GM19035 (cell line): ENCODE results near the gene EFNA5.
A peak's percentile ranks its signal among the peaks of the same experiment; 100 is the strongest.

ENCODE experiments used
- ATAC-seq: cut with Tn5 transposase; IDR thresholded peaks from one replicate; pipeline ENCODE4 v1.9.1; 2021; ENCODE audit not compliant: unreplicated experiment

EFNA5 gene

DNA sequence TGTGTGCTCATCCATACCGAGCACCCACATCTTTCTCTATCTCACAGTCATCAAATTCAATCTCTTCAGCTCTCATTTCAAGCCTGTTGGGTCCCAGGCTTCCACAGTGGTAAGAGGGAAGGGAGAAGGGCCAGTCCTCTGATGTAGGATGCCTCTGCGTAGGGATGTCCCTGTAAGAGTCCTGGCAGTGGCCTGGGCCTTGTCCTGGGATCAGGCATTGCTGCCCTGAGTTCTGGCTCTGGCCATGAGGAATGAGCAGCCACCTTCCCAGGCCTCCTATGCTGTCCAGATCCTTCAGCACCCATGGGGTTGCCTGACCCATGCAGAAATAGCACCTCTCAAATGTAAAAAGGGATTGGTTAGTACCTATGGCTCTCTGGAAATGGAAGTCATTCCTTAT, 121.2 kb downstream of the EFNA5 start:
- no peak for ATAC-seq

DNA sequence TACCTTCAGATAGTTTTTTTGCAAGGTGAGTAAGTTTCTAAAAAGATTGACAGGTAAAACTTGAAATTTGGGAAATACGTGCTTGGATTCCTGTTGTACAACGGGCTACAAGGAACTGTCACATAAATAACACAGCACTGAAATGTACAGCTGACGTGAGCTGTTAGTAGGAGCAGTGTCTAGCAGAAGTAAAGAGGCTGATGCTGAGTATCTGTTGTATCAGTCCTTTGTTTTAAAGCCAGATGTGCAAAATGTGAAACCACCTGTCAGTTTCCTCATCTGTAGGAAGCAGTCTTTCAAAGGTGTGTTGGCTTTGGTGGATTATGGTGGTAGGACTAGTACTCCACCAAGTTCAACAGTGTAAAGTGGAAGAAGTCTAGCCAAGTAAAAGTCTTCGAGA, 122.3 kb downstream of the EFNA5 start:
- ATAC-seq, result no peak

DNA sequence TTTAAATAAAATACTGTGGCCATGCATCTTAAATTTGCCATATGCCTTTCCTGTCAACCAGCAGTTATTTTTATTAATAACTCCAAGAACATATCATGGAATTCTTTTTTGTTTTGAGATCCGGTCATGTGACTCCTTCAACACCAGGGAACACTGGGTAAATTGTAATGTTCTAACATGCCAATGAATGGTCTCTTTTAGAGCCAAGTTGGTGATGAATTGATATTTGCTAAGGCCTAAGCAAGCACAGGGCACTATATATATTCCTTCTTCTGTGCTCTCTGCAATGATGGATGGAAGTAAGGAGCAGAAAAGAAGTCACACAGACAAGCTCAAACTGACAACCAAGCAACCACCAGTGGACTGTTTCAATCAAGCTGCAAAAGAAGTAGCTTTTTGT, 124.0 kb downstream of the EFNA5 start:
- ATAC-seq, result no peak

DNA sequence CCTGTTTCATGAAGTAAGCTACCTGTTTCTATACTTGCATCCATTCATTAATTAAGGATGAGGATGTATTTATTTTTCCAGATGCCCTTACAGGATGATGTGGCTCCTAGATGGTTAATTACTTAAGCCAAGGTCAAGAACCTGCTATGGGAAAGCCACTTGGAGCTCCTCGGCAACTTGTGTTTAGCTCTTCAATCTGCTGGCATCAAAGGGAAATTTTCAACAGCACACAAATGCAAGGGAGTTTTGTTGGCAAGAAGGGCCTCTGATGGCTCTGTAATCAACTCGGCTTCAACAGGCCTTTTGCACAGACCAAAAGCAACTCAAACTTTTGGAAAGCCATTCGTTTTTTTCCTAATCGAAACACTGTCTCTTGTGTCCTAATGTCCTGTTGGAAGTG, 125.3 kb downstream of the EFNA5 start:
- no peak for ATAC-seq

- ATAC-seq, result no peak
Measured at GRCh38 chr5:107544967-107545366, 125.8 kb downstream of the EFNA5 start.

- no peak for ATAC-seq
Measured at GRCh38 chr5:107544476-107544875, 126.3 kb downstream of the EFNA5 start.

DNA sequence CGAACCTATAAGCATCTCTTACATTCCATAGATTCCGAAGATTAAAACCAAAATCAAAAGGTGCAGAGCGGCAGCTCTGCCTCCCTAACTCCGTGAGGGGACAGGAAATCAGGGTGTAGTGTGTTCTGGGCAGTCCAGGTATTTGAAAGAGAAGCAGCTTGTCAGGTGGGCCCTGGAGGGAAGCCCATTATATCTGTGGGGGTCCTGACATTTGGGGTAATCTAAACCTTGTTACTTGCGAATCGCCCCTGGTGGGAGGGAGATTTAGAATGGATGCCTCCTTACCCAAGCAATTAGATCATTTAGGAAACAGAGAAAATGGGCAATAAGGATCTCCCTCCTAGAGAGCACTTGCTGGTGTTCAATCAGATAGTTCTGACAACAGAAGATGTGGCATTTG, 126.9 kb downstream of the EFNA5 start:
- no peak for ATAC-seq

GRCh38 chr5:107542831-107543231, 127.9 kb downstream of the EFNA5 start:
- no peak for ATAC-seq

- ATAC-seq, result no peak
Measured at GRCh38 chr5:107542428-107542827, 128.3 kb downstream of the EFNA5 start.

- ATAC-seq, result peak; percentile 45
Measured at GRCh38 chr5:107541400-107541799, 129.3 kb downstream of the EFNA5 start.

DNA sequence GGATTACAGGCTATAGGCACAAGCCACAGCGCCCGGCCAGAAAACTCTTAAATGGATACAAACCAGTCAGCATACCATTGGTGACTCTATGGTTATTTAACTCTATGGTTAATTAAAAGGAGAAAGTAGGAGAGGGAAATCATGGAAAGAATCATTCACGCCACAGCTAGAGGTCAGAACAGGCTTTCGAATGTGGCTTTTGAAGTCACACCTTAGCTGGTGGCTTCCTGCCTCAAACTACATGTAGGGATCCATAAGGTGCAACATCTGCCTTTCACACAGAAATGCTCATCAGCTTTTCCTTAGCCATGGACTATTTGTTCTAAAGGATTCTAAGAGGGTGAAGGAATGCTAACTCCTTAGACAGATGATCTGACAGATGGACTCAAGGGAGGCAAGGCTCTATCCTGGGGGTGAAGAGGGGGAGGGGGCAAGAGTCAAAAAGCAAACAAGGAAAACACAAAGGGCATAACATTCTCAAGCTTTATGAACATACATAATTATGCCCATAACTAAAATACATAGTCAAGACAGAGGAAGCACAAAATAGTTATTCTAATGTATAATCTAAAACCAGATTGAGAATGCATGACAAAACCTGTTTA, 130.9 kb downstream of the EFNA5 start:
- no peak for ATAC-seq

DNA sequence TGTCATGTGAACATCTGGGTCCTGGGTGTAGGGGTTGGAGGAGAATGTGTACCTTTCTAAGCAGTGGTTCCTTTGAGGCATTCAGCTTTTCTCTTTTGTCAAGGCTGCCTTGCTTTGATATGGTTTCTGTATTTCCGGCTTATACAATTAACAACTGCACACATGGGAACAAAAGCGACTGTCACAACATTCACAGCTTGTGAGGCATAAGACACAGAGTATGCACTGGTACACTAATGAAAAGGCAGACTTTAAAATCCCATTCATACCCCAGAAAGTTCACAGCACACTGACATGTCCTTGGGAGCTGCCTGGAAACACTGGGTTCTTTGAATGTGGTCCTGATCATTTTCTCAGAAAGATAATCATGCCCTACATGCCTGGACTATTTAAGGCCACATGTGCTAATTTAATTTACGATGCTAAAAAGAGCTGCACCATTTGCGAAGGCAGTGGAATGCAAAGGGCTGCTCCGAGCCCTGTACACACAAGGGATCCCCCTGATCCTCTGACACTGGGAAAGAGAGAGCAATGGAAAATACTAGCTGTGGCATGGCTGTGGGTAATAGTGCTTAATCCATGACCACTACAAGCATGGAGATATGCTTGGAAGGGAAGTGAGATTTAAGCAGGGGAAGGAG, 131.8 kb downstream of the EFNA5 start:
- ATAC-seq, result no peak

DNA sequence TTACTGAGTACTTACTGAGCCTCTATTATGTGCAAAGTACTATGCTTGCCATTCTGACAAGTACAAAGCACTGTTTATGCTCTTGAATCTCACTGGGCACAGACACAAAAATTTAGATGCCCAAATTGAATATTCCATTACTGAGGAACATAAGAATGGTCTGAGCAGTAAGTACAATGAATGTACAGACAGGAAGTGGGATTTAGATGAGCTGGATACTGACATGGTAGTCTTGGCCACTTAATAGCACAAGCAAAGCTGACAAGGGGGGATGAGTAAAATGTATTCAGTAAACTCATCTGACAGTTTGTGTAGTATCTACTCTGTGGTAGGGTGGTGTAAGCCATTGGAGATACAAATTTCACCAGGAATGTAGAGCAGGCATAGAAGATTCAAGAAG, 132.4 kb downstream of the EFNA5 start:
- ATAC-seq, result no peak

GRCh38 chr5:107535849-107536248, 134.9 kb downstream of the EFNA5 start:
- no peak for ATAC-seq

GRCh38 chr5:107533910-107534876, 136.5 kb downstream of the EFNA5 start:
- no peak for ATAC-seq

DNA sequence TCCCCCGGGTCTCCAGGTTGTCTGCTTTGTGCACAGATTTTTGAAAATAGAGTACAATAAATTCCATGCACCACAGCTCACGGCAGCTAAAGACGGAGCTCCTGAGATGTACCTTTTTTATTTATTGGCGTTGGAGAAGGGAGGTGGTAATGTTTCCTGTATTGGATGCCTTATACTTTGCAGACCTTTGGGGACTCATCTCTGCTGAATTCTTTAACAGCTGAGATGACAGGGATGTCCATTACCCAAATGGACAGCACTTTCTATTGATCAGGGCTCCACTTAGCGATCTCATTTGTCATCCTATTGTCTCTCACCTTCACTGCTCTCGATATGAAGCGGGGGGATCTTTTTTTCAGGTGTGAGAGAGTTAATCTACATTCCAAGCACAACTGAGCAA, 137.8 kb downstream of the EFNA5 start:
- ATAC-seq, result no peak

- no peak for ATAC-seq
Measured at GRCh38 chr5:107532169-107532878, 138.4 kb downstream of the EFNA5 start.

DNA sequence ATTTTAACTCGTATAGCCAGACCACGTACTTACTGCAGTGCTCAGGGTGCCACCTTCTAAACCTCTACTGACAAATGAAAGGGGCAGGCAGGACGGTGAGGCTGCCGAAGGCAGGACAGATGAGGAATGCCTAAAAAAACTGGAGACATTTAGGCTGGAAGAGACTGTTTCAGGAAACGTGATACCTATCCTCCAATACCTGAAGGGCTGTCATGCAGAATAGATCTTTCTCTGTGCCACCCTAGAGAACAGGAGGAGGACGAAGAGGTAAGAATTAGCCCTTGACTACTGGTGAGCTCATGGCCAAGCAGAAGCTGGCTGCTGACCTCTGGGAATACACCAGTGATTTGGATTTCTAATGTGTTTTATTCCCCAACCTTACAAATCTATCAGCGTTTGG, 139.4 kb downstream of the EFNA5 start:
- ATAC-seq, result no peak

- no peak for ATAC-seq
Measured at GRCh38 chr5:107529618-107530017, 141.1 kb downstream of the EFNA5 start.

- no peak for ATAC-seq
Measured at GRCh38 chr5:107526270-107526937, 144.3 kb downstream of the EFNA5 start.

- no peak for ATAC-seq
Measured at GRCh38 chr5:107524111-107524510, 146.6 kb downstream of the EFNA5 start.
